ENCODE results near the gene BGN.

The BGN gene

DNA sequence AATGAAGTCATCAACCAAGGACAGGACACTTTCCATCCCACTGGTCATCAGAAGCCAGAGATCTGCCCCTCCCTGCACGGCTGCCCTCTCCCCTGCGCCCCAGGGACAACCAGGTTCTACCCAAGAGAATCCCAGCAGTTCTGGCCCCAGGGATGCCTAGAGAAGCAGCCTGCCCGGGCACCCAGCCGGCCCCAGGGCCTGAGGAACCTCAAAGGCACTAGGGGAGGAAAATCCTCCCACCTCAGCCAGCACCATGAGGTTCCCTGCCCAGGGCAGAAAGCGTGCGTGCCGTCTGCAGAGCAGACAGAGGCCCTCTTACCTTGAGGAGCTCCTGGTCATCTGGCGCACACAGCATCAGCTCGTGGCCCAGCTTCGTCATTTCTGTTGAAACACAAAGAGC is 32.5 kb upstream of the BGN start:
- DNase-seq = no peak

GRCh38 chrX:153463031-153463430 is 31.7 kb upstream of the BGN start:
- no peak for DNase-seq

DNA sequence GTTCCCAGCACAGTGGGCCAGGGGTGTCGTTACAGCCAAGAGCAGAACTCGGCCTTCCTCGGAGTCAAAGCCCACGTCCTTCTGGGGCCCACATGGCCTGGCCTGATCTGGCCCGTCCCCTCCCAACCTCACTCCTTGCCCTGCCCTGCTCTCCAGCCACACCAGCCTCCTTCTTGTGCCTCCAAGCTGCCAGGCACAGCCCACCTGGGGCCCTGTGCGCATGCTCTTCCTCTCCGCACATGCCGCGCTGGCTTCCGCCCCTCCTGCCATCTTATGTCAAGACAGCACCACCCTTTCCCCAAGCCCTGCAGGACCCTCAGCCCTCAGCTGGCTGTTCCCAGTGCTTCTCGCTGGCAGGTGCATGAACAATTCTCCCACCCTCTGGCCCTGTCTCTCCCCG is 31.2 kb upstream of the BGN start:
- no peak for DNase-seq

- no peak for DNase-seq
These were observed 30.7 kb upstream of the BGN start for GRCh38 chrX:153464116-153464515.

DNA sequence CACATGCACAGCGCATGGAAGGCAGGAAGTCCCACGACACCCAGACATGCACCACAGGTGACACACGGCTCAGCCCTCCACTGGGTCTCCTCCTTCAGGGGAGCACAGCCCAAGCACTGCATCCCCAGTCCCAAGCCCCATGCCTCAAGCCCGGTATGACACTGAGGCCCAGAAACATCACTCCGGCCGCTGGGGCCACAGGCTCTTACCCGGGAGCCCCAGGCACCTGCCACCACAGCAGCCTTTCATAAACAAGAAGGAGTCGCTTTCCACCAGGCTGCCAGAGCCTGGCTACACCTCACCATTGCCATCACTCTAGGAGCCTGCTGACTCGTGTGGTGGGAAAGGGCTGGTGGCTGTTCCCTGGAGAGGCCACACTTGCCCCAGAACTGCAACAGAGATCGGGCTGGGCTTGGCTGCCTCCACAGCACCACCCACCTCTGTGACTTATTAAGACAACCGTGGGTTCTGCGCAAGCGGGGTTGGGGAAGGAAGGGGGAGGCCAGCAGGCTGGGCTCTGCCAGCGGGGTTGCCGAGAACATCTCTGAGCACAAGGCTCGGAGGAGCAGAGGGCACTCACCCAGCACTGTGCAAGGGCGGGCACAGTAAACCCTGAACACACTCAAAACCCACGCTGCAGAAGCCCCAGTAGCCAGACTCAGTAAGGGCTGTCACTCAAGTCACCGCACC is 28.9 kb upstream of the BGN start:
- DNase-seq = no peak

DNA sequence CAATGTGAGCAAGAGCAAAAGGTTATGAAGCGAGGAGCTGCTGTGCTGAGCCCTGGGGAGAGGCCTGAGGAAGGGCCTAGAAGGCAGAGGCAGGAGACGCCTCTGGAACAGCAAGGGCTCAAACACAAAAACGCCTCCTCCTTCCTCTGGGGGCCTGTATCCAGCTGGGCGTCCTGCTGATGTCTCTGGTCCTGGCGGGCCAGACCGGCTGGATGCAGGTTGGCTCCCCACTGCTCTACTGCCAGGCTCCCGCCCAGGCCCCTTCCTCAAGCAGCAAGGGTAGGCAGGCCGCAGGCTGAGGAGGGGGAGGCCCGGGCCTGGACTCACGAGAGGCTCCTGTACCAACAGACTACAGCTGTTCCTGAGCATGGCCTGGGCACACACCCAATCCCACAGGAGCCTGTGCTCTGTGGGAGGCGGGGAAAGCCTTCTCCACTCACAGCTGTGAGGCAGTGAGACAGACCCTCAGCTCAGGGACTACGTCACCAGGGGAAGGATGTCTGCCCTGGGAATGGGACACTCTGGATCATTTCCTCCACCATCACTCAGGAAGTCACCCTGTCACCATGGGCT is 26.7 kb upstream of the BGN start:
- DNase-seq = no peak

DNA sequence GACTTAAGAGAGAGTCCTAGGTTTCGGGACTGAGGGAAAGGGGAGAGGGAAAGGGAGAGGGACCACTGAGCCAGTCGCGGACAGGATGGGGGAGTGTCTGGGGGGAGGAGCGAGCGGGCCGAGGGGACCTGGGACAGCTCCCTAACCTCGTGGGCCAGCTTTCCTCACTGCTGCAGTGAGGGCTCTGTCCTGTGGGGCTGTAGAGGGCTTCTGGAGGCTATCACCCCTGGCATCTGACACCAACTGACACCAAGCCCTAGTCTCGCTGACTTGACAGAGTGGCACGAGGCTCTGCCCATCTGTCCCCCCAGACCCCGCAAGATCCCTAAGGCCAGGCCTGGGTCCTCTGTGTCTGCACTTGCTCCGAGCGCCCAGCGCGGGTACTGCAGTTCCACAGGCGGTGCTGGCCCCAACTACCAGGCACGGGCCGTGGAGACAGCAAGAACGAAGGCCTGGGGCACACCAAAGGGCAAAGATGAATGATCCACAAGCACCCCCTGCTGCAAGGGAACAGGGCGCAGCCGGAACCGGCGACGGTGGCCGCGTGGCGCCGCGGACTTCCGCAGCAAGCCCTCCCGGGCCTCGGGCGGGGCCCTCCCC is 24.9 kb upstream of the BGN start:
- no peak for DNase-seq

- DNase-seq = peak; percentile 83
These were observed 24.1 kb upstream of the BGN start, which contains the start of gene HAUS7 for GRCh38 chrX:153470411-153471363. HAUS7 (minus strand) TSS chrX:153470576; CDS start chrX:153470557, 19 bp downstream.

DNA sequence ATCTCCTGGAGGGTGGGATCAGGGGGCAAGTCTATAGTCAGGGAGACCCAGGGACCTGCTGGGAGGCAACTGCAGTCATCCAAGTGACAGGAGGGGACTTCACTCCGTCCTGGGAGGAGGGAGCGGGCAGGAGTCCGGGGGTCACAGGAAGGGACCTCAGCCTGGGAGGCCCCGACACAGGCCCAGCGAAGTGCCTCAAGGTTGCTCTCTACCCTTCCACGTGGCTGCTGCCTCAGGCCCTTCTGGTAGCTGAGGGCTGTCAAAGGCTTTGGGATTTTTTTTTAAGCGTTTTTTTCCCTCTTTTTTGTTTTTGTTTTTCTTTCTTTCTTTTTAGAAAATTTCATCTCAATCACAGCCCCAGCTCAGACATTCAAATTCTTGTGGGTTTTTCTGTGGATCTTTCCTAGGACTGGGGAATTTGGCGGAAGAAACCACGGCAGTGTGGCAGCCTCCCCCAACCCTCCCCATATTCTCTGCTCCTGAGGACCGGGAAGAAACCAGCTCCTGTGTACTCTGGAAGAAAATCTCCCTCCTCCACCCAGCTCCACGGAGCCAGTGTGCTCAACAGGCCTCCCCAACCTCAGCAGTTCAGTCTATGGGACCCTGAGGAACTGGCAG is 23.0 kb upstream of the BGN start:
- DNase-seq = no peak

DNA sequence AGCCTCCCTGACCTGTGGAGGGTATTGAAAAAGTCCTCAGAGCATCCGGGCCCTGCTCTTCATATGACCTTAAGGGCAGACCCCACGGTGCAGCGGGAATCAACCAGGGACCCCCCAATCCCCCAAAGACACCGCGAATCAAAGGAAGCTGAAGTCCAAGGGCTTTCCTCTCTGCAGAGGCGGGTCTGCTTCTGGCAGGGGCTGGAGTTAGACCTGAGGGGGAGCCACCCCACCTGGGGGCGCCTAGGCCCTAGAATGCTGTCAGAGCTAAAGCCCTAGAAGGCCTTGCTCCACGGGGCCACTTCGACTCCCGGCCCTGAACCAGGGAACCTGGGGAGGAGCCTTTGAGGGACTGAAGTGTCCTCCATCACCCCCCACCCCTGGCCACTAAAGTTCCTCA is 21.7 kb upstream of the BGN start:
- DNase-seq = no peak

- no peak for DNase-seq
These were observed 20.5 kb upstream of the BGN start for GRCh38 chrX:153474266-153474665.

- peak; percentile 61 for DNase-seq
These were observed 20.1 kb upstream of the BGN start for GRCh38 chrX:153474718-153475117.

- DNase-seq = no peak
These were observed 19.5 kb upstream of the BGN start for GRCh38 chrX:153475271-153475670.

GRCh38 chrX:153475751-153476281 is 19.0 kb upstream of the BGN start:
- no peak for DNase-seq

DNA sequence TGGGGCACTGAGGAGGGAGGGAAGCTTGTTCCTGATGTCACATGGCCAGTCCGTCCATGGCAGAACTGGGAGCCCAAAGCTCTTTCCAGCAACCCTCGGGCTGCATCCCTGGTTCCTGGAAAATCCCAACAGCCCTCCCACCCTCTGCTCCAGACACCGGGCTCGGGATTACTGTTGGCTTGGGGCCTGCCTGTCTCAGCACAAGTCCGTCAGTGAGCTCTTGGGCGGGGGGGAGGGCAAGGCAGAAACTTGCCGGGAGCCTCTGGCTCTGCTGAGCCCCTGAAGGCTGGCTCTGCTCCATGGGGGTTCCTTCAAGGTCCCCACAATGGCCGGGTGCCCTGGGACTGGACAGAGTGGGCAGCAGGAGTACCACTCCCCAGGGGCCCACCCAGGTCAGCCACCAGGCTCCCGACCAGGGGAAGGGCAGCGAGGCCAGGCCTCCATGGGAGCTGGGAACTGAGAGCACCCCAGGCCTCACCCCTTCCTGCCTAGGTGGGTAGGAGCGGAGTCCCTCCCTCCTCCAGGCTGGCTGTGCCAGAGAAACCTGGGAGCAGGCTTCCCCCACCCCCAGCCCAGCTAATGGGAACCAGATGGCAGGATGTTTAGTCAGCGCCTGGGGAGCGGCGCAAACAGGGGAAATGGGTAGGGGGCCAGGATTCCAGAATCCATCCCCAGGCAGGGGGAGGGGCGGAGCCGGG is 18.0 kb upstream of the BGN start:
- DNase-seq = no peak

DNA sequence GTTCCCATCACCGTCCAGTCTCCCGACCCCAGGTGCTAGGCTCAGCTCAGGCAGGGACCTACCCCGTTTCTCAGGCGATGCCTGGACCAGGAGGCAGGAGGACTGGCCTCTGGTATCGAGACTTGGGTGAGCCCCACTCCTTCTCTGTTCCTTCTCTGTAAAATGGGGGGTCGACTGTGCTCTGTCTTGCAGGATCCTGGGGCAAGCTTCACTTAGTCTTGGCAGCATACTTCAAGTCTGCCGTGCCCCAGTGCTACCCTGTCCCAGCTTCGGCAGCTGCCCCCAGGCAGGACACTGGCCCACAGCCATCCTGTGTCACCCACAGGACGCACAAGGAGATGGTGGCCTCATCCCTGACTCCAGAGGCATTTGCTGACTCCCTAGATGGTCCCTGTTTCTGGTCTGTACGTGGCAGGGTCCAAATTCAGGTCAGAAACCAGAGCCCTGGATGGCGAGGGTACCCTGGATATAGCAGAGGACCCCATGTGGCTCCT is 17.4 kb upstream of the BGN start:
- DNase-seq = no peak

GRCh38 chrX:153477901-153478300 is 16.9 kb upstream of the BGN start:
- DNase-seq = no peak

- no peak for DNase-seq
These were observed 16.0 kb upstream of the BGN start for GRCh38 chrX:153478746-153479145.

GRCh38 chrX:153481043-153481442 is 13.7 kb upstream of the BGN start:
- no peak for DNase-seq

DNA sequence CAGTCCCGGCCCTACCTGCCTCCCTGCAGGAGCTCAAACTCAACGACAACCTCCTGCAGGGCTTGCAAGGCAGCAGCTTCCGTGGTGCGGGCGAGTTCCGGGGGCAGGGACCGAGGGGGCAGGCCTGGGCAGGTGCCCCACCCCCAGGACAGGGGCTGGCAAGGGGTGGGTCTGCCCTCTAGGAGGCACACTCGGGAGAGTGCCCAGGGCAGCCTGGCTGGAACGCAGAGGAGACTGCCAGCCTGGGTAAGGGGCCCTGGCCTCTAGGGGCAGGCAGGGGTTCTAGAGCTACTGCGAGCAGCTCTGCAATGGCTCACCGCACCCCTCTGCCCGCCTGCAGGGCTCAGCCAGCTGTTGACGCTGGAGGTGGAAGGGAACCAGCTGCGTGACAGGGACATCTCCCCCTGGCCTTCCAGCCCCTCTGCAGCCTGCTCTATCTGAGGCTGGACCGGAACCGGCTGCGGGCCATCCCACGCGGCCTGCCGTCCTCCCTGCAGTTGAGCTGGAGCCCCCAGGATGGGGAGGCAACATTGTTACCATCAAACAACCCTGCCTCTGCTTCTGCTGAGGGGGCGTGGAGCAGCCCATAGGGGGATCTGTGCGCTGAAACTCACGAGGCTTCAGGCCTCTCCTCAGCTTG is 12.3 kb upstream of the BGN start:
- no peak for DNase-seq

GRCh38 chrX:153485396-153486080 is 9.2 kb upstream of the BGN start:
- no peak for DNase-seq
